Measurements from ENCODE around the gene USP53.
"Not testable (repeated sequence)": the region's sequence is repeated elsewhere in the genome, so short reads cannot be mapped to it uniquely, and the experiment has no call there.

USP53 gene

DNA sequence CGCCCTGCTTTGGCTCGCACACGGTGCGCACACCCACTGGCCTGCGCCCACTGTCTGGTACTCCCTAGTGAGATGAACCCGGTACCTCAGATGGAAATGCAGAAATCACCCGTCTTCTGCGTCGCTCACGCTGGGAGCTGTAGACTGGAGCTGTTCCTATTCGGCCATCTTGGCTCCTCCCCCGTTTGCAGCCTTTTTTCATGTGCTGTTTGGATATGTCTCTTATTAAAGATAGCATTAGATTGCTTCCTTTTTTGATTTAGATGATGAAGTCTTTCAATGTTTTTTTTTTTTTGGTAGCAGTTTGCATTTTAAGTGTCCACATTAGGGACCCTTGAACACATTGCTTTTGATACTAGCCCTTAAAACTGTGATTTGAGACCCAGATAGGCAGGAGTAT lies 67.4 kb downstream of the USP53 start:
- DNase-seq, result not testable (repeated sequence)

GRCh38 chr4:119281393-119281792 lies 68.9 kb downstream of the USP53 start:
- no peak for DNase-seq

DNA sequence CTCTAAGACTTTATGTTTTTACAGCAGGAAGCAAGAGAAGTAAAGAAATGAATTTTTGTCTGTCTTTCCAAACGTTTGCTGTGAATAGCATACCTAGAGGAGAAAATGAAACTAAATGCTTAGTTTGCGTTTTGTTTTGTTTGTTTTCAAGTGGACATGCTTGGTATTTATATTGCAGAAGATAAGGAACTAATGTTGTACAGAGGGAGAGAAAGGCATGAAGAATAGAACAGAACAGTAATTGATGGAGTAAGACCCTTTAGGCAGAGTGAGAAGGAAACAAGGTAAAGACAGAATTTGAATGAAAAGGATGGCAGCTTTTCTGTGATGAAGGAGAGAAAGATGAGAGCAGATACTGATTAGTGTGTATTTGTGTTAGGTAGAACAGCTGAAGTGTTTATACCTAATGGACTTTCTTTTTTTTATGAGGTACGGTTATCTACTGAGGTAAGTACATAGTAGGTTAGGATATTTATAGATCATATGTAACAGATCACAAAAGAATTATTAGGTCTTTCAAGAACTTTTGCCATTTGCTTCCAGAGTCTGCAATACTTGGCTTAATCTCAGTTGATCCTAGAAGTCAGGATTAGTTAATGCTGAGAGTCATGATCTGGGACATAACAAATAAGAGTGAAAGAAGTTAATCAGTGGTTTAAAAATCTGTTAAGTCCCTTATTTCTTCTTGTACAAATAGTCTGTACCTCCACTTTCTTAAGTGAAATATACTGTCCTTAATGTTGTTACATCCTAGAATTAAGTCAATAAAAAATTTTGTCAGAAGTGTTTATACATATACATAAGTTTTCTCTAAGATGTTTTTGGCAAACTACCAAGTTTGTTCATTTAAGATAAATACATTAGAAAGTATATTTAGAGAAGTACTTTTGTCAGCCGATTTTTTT lies 72.6 kb downstream of the USP53 start:
- DNase-seq, result no peak

- DNase-seq, result no peak
Measured at GRCh38 chr4:119286377-119287002, 74.0 kb downstream of the USP53 start.

DNA sequence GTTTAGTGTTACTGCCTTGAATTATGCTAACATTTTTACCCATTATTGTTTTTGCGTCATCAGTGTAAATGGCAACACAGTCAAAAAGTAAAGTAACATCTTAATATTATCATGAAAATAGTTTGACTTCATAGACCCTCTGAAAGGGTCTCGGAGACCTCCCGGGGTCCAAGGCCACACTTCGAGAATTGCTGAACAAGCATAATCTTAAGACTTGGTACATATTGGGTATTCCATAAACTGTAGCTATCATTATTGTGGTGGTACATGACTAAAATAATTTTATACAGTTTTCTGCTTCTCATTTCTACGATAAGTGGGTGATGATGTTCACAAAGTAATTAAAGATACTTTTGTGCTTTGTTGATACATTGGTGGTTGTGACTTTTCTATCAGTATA lies 76.8 kb downstream of the USP53 start:
- DNase-seq, result no peak

- DNase-seq, result no peak
Measured at GRCh38 chr4:119290598-119290997, 78.1 kb downstream of the USP53 start.

GRCh38 chr4:119296356-119296755 lies 83.8 kb downstream of the USP53 start:
- DNase-seq, result no peak

DNA sequence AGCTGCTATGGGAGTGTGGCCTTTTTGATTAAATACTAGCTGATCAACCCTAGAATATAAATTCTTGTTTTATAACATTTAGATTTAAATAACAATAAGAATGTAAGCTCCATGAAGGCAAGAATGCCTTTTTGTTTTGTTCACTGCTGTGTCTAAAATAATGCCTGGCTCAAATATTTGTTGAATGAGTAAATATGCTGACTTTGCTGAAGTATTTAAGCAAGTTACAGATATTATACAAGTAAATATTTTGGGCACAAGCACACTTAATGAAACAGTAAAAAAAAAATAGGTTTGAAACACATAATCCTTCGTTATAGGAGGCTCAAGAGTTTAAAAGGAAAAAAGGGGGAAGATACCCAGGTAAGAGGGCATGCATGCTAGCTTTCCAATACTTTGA lies 85.3 kb downstream of the USP53 start:
- no peak for DNase-seq

DNA sequence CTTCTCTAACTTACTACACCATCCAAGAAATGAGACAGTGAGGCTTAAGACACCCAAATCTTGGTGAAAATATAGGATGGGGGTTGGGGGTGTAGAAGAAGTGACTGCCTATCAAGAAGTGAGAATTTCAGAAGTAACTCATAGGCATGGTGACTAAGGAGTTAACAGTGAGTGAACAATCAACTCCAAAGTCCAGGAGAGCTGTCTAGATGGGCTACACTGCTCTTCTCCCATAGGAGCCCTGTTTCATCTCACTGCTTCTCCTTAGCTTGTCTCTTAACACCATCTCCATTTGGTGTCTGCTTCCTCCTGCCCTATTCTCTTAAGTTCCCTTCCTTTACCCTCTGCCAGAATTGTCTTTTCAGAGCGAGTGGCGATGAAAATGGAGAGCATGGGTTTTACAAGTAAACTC lies 86.8 kb downstream of the USP53 start:
- no peak for DNase-seq

GRCh38 chr4:119299741-119300100 lies 87.2 kb downstream of the USP53 start:
- no peak for DNase-seq

DNA sequence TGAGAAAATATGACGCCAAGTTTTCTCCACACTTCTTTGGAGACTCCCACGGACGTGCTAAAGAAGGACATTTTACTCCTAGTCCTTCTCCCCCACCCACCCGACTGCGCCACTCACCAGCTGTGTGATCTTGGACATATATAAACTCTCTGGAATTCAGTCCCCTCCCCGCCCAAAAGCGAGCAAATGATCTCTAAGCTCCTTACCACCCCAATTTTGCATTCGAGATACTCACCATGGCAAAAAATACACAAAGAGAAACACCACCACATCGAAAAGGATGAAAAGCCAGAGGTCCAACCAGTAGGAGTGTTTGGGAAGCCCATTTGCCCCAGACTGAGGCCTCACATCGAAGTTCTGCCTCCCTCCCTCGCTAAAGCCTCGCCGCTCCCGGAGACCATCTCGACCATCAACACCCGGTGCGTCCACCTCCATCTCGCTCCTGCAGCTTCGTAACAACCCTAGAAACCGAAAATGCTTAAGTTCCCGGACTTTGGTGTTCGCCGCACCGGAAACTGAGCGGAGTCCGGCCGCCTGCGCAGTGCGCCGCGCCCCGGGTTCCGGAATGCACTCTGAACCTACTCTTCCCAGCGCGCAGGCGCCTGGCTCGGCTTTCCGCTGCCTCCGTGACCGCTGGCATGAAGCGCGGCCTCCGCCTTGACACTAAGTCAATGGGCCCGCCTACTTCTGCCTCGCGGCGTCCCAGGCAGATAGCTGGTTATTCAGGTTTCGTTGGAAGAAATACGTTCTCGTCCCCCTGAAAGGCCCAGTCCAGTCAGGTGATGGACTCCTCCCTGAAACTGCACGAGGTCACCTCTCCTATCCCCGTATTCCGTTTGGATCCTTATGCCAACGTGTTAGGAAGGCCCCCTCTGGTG lies 87.8 kb downstream of the USP53 start:
- DNase-seq, result peak; percentile 94

GRCh38 chr4:119302073-119302832 lies 89.7 kb downstream of the USP53 start:
- no peak for DNase-seq

DNA sequence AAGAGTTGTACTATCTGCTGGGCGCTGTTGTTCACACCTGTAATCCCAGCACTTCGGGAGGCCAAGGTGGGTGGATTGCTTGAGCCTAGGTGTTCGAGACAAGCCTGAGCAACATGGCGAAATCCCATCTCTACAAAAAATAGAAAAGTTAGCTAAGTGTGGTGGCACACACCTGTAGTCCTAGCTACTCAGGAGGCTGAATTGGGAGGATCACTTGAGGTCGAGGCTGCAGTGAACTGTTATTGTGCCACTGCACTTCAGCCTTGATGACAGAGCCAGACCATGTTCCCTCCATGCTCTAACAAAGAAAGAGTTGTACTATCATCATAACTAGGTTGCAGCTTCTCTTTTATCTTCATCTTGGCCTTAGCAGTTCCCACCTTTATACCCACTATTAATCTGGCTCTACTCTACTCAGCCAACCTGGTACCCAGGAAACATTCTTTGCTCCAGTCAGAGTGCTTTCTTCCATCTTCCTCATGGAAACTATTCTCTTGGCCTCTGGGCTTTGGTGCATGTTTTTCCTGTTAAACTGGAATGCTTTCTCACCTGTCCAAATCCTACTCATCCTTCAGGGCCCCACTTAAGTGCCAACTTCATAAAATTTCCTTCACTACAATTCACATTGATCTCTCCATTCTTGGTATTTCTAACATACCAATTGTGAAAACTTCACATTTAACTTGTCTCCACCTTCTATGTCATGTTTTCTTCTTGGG lies 91.2 kb downstream of the USP53 start:
- no peak for DNase-seq

- no peak for DNase-seq
Measured at GRCh38 chr4:119304431-119304830, 91.9 kb downstream of the USP53 start.

- DNase-seq, result no peak
Measured at GRCh38 chr4:119307606-119308005, 95.1 kb downstream of the USP53 start.

GRCh38 chr4:119310826-119311225 lies 98.3 kb downstream of the USP53 start:
- no peak for DNase-seq

DNA sequence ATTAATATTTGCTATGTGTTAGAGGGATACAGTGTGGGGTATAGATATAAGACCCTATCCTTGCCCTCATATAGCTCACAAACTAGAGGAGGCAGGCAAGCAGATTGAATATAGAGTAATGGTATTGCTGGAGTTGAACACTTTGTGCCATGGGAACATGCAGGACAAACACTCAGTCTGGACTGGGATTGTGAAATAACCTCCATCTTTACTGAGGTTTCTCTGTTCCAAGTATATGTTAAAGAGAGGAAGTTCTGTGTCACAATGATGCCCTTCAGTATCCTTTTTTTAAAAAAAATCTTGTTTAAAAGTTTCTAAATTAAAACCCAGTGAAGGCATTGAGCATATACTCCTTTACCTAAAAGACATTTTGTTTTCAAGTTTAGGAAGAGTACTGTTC lies 100.7 kb downstream of the USP53 start:
- no peak for DNase-seq

GRCh38 chr4:119314356-119314755 lies 101.8 kb downstream of the USP53 start:
- DNase-seq, result no peak

DNA sequence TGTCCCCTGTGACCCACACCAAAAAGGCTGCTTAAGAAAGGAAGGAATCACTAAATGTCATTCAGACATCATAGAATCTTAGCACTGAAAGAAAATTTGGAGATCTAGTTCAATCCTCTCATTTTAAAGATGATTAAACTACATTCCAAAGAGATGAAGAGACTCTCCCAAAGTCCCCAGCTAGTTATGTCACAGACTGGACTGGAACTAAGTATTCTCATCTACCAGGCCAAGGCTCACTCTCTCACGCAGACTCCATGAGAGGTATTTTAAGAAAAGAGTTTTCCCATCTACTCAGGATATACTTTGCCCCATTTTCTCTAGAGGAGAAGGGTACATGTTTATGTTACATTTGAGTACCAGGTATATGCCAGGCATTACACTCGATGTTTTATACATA lies 102.5 kb downstream of the USP53 start:
- DNase-seq, result no peak

- DNase-seq, result no peak
Measured at GRCh38 chr4:119317990-119318389, 105.5 kb downstream of the USP53 start.

- no peak for DNase-seq
Measured at GRCh38 chr4:119321921-119322687, 109.6 kb downstream of the USP53 start, which contains the start of gene FABP2. TSS of gene FABP2 (minus strand) at chr4:119322138. CDS start at chr4:119322102, 36 bp downstream.

Data from stimulated activated CD8-positive, alpha-beta memory T cell treated with anti-CD3 and anti-CD28 coated beads, Interleukin-4, amount 100 ng/mL, for 48 hours (primary cell).